Ovary (tissue), 3 donors: Measurements from ENCODE around the gene COX19.

ENCODE experiments used
- CTCF ChIP-seq, 3 donors: fragments of 450-650 bp in 2 of 3; fragments of 200-600 bp in 1 of 3; IDR thresholded peaks; one replicate each; pipeline versions ENCODE4 v1.5.1 to v1.8.0; 2016 to 2022; ENCODE audit warnings: antibody characterized with exemption in 3 of 3, mild to moderate bottlenecking in 1 of 3
- EP300 ChIP-seq: sonication (generic); formaldehyde crosslinking; IDR thresholded peaks from one replicate; pipeline ENCODE4 v1.6.1; 2017; ENCODE audit warnings: antibody characterized with exemption
- POLR2A ChIP-seq: fragments of 450-650 bp; IDR thresholded peaks from one replicate; pipeline ENCODE4 v1.6.1; 2017; ENCODE audit warnings: antibody characterized with exemption, mild to moderate bottlenecking, moderate library complexity
- donor health status: DM: no; HTN: no; CAD: no.

- no peak for TF ChIP-seq CTCF (IDR thresholded peaks at IDR 0.05)
- no peak for TF ChIP-seq EP300
- no peak for TF ChIP-seq POLR2A
These were observed 5.9 kb downstream of the COX19 start for GRCh38 chr7:969403-969802.
